HG03520 (cell line): ENCODE results near the gene P3H3.
A peak's percentile ranks its signal among the peaks of the same experiment; 100 is the strongest.

Experiments used
- ATAC-seq: cut with Tn5 transposase; IDR thresholded peaks from one replicate; pipeline ENCODE4 v1.9.1; 2021; ENCODE audit warnings: mild to moderate bottlenecking, moderate library complexity; ENCODE audit not compliant: unreplicated experiment

P3H3 gene

DNA sequence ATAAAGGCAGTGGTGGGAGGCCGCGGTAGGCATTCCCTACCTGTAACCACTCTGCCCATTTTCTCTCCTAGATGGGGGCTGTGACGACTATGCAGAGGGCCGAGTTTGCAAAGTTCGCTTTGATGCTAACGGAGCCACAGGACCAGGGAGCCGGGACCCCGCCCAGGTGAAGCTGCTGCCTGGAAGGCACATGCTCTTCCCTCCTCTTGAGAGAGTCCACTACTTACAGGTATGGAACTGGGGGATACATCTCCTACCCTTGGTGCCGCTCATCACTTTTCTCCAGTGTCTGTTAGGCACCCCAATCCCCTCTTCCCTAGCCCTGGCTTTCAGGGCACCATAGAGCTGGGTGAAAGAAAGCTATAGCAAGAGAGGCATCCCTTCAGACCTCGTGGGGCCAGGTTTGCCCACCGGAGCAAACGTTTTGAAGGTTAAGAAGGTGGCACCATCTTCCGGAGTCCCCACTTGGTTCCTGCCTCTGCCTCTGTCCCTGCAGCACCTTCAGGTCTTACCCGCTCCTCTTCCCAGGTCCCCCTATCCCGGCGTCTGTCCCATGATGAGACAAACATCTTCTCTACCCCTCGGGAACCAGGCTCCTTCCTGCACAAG, 2.0 kb upstream of the P3H3 start:
- ATAC-seq, result no peak

DNA sequence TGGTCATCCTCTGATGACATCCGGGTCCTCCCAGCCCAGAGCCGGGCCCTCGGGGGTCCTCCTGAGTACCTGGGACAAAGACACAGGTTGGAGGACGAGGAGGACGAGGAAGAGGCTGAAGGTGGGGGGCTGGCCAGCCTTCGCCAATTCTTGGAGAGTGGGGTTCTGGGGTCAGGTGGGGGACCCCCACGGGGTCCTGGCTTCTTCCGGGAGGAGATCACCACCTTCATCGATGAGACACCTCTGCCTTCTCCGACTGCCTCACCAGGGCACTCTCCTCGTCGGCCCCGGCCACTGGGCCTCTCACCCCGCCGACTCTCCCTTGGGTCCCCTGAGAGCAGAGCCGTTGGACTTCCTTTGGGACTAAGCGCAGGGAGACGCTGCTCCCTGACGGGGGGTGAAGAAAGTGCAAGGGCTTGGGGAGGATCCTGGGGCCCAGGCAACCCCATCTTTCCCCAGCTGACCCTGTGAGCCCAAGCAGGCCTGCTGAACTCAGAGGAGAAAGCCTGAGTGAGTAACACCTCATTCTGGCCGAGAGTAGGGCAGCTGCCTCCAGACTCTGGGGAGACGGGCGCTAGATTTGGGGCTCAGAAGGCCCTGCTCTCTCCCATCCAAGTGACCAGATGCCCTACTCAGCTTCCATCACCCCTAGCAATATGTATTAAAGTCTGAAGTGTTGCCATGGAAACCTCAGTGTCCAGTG, 1.3 kb upstream of the P3H3 start:
- no peak for ATAC-seq

DNA sequence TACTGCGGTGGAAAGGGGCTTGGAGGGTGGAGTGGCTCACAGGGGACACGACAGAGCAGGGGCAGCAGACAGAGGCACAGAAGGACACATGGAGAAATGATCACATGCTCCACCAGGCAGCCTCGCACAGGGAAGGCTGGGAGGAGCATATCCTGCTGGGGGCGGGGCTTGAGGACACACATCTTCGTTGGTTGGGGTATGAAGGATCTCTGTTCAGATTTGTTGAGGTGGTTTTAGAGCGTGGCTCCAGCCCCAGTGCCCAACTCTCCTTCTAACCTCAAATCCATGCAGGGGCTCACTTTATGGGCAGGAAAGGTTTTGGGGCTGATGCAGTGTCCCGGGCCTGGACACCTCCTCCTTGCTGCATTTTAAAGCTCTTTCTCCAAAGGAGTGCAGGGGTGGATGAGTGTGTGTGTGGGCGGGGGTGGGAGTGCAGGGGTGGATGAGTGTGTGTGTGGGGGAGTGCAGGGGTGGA, 733 bp upstream of the P3H3 start:
- no peak for ATAC-seq

DNA sequence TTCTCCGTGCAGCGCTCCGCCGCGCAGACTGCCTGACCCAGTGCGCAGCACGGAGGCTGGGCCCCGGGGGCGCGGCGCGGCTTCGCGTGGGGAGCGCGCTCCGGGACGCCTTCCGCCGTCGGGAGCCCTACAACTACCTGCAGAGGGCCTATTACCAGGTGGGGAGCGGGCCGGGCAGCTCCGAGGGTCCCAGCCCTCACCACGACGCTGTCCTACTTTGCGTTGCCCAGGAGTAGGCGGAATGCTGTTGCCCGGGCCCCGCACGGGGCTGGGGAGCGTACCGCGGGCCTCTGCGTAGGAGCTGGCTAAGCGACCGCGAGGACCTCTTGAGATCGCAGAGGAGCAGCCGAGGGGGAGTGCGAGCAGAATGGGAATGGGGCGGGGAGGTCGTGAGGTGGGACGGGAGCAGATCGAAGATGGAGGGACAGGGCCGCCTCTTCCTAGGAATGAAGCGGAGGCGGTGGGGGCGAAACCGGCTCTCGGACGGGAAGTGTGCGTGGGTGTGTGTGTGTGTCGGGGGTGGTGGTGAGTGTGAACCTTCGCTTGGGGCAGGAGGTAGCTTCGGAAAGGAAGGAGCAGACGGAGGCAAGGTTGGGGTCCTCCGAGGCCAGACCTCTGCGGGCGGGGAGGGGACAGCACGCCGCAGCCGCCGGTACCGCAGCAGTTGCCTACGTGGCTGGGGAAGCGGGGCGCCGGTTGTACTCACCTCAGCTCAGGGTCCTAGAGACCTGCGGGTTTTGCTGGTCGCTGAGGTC, 751 bp downstream of the P3H3 start:
- ATAC-seq, result no peak

DNA sequence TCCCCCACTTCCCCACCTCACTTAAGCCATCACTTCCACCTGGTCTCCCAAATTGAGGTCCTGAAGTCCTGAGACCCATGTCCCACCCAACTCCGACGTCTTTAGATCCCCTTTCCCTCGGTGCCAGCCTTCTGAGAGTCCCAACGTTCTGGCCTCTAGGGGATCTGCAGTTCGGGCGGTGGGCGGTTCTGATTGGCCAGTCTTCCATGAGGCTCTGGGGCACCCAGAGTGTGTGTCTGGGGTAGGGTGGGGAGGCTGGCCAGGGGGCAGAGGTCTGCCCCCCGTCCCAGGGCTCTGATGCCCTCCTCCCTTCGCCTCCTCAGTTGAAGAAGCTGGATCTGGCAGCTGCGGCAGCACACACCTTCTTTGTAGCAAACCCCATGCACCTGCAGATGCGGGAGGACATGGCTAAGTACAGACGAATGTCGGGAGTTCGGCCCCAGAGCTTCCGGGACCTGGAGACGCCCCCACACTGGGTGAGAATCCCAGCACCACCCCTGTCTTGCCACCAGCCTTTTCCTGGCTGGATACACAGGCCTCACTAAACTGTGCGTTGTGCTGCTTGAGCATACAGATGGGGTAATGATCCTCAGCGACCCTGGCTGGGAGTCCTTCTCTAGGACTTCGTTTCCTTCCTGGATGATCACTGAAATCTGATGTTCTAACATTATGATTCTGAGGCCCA, 1.5 kb downstream of the P3H3 start:
- ATAC-seq, result no peak

DNA sequence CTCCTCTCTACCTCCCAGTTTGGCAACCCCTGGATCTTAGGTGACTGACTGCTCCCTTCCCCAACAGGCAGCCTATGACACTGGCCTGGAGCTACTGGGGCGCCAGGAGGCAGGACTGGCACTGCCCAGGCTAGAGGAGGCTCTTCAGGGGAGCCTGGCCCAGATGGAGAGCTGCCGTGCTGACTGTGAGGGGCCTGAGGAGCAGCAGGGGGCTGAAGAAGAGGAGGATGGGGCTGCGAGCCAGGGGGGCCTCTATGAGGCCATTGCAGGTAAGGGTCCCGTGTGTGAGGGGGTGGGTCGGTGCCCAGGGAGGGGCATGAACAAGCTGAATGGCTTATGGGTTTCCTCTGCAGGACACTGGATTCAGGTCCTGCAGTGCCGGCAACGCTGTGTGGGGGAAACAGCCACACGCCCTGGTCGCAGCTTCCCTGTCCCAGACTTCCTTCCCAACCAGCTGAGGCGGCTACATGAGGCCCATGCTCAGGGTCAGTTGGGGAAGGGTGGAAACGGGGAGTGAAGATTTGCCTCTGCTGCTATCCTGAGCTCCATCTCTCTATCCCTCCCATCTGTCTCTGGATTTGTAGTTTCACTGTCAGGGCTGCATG, 2.2 kb downstream of the P3H3 start:
- ATAC-seq, result no peak

DNA sequence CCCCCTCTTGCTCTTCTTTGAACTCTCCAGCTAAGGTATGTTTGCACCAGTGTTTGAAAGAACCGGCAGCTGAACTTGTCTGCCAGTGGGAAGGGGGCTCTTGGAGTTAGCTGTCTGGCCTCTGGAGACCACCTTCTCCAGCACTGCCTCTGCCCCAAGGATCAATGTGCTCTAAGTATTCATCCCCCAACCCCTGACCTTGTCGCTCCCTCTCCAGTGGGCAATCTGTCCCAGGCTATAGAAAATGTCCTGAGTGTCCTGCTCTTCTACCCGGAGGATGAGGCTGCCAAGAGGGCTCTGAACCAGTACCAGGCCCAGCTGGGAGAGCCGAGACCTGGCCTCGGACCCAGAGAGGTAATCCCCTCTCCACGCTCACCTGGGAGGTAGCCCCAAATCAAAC, 2.8 kb downstream of the P3H3 start:
- no peak for ATAC-seq

DNA sequence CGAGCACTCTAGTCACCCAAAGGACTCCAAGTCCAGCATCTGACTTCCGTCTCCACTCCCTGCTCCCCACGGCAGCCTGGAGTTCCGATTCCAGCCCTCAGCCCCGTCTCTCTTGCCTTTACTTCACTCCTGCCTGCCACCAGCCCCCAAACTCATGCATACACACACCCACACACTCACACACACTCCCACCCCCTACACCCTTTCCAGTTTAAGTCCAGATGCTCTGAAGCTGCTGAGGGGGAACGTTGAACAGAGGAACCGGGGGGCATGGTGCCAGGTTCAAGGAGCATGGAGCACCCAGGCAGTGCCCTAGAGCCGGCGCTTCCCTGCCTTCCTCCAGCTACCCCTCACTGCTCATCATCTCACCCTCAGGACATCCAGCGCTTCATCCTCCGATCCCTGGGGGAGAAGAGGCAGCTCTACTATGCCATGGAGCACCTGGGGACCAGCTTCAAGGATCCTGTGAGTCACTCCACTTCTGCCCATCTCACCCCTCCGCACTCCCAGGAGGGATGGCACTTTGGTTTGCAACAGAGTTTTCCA, 3.3 kb downstream of the P3H3 start:
- no peak for ATAC-seq

DNA sequence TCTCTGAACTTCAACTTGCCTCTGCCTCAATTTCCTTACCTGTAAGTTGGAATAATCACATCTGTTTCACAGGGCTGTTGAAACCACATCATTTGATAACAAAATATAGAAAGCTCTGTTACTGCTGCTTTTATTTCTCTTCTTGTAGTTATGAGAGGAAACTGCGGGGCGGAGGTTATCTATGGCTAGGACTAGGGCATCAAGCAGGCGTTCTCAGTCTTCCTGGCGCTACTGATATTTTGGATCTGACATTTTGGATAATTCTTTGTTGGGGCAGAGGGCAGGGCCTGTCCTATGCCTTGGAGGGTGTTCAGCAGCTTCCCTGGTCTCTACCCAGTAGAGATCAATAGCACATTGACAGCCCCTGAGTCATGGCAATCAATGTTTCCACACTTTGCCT, 3.9 kb downstream of the P3H3 start:
- ATAC-seq, result no peak

DNA sequence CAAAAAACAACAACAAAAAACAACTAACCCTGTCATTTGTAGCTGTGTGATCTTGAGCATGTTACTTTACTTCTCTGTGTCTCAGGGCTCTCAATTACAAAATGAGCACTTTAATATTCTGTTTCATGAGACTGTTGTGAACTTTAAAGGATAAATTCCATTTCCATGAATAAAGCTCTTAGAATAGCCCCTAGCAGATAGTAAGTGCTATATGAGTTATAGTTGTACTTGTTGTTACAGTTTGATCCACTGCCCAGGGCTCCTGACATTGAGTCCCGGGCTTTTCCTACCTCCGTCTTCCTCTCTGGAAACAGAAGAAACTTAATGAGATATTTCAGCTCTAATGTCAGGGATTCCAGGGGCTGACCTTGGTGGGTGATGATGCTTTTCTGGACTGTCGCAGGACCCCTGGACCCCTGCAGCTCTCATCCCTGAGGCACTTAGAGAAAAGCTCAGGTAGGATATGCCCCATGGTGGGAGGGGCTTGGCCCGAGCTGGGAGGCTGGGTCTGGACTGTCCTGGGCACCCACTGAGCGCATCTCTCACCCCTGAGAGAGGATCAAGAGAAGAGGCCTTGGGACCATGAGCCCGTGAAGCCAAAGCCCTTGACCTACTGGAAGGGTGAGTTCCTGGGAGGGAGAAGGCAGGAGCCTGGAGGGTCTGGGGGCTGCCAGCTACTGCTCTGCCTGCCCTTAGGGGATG, 5.1 kb downstream of the P3H3 start:
- no peak for ATAC-seq

DNA sequence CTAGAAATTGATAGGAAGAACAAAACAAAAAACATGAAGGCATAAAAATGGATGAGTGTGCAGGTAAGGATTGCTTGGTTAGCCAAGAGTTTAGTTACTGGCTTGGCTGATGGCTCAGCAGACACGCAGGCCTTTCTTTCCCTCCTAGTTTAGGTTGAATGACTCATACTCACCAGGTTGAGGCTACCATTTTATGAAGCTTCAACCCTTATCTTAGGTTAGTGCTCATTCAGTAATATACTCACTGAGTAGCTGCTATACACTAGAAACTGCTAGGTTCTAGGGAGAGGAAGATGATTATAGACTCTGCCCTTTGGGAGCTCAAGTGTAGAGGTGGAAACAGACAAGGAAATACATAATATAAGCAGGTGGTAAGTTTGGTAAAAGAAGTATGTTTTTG, 6.0 kb downstream of the P3H3 start:
- no peak for ATAC-seq

DNA sequence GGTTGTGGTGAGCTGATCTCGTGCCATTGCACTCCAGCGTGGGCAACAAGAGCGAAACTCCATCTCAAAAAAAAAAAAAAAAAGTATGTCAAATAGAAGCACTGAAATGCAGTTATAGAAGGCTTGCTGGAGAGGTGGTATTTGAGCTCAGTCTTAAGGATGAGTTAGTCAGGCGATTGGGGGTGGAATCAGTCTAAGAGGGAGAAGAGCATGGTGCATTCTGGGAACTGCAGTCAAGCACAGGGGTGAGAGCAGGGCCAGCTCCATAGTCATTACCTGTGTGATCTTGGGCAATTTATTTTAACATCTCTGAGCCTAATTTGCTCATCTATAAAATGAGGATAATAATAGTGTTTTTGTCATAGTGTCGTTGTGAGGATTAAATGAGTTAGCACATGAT, 6.7 kb downstream of the P3H3 start:
- ATAC-seq, result no peak

DNA sequence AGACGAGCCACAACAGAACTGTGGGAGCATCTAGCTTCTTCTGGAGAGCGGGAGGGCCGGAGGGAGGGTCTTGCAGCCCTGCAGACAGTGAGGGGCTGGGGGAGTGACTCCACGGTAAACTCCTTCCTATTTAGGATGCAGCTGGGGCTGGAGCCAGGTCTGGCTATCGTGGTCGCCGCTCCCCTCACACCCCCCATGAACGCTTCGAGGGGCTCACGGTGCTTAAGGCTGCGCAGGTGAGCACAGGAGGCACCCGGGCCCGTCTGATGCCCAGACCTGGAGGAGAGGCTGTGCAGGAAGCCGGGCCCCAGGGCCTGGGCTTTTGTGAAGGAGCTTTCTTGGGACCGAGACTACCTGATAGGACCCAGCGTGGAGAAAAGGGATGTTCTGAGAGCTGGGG, 8.6 kb downstream of the P3H3 start:
- no peak for ATAC-seq

DNA sequence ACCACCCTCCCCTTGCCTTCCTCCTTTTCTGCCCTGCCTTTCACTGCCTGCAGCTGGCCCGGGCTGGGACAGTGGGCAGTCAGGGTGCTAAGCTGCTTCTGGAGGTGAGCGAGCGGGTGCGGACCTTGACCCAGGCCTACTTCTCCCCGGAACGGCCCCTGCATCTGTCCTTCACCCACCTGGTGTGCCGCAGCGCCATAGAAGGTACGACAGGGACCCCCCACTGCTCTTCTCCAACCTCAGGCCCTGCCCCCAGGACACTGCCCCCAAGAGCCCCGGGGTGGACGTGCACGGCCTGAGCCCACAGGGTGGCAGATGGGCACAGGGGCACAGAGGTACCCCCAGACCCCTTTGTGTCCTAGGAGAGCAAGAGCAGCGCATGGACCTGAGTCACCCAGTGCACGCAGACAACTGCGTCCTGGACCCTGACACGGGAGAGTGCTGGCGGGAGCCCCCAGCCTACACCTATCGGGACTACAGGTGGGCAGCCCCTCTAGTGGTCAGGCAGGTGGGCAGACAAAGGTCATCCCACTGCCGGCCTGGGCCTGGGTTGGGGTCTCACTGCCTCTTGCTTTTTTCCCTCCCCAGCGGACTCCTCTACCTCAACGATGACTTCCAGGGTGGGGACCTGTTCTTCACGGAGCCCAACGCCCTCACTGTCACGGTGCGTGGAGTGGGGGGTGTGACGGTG, 9.3 kb downstream of the P3H3 start:
- ATAC-seq, result no peak

DNA sequence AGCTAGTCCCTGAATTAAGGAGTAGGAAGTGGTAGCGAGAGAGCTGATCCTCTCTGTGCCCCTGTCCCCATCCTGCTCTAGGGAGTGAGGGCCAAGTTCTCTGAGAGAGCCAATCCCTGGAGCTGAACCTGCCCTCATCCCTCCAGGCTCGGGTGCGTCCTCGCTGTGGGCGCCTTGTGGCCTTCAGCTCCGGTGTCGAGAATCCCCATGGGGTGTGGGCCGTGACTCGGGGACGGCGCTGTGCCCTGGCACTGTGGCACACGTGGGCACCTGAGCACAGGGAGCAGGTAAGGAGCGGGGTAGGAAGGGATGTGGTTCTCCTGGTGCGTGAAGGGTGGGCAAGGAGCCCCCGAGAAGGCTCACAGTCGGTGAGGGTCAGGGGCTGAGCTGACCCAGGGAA, 10.6 kb downstream of the P3H3 start:
- no peak for ATAC-seq

DNA sequence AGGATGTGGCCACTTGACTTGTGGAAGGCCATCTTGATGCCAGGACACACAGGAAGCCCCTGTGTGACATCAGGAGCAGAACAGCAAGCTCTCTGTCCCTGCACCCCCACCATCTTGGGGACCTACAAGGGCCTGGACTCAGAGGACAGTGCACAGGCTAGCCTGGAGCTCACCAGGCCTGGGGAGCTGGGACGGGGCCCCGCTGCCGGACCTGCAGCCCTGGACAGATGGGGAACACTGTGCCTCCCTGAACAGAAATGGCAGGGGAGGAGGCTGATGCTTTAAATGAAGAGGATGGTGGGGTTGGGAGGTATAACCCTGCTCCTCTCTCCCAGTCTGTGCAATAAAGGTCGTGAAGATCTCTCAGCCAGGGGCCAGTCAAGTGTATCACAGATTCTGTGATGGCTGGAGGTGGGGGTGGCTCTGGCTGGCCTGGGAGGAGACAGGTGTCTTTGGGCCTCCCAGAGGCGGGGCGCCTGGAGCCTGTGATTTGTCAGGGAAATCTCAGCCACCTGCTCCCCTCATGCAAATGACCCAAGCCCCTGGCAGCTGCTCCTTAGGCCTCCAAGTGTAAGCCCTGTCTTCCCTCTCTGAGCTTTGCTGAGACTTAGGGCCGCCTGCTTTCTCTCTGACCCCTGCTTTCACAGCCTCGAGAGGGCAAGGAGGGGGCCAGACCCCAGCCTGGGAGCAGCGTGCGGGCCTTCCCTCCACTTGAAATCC, 11.4 kb downstream of the P3H3 start:
- ATAC-seq, result peak; percentile 54

DNA sequence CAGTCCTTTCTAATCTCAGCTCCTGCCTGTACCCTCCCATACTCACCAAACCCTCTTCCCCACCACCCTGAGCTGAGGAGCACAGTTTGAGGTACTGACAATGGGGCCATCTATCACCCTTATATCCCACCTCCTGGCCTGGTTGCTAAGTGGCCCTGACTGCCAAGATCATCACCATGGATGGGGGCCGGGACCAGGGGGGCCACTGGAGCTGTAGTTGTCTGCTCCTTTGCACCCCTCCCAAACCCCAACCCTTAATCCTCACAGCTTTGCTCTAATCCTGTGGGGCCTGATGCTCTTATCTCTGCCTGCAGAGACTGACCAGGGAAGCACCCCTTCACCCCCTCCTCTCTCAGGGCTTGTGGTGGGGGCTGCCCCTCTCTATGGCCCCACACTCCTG, 12.1 kb downstream of the P3H3 start:
- no peak for ATAC-seq

DNA sequence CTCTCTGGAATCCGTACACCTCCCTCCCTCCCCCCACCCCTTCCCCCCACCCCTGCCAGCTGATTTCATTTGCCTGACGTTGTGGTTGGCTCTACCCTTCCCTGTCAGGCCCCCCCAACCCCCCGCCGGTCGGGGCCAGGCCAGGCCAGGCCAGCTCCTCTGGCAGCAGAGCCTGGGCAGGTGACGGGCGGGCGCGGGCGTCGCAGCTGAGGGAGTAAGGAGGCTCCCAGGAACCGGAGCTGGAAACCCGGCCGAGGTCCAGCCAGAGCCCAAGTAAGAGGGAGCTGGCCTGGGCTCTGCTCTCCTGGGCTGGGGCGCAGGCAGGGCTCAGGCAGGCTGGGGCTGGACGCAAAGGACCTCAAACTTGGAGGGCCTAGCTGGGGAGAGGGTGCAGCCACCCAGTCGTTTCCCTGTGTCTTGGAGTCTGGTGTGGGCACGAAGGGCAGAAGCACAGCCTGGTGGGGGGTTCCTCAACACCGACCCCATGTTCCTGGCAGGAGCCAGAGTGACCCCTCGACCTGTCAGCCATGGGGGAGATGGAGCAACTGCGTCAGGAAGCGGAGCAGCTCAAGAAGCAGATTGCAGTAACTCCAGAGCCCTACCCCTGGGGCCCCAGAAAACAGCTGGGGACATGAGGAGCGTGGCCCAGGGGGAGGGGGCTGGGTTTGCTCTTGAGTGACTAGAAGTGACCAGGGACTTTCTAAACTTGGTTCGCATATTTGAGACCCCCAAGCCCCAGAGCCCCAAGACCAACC, 12.7 kb downstream of the P3H3 start, which contains the start of gene GNB3:
GNB3 (plus strand) TSS at position 165 of the 755 bp plus-strand sequence; CDS start at position 528, 363 bp downstream.
- ATAC-seq, result no peak
